Trophoblast cell (in vitro differentiated cells and primary cell): Measurements from ENCODE around the gene KLHL42.
A peak's percentile ranks its signal among the peaks of the same experiment; 100 is the strongest.

Source experiments
- DNase-seq, 2 donors: peaks; one replicate each; pipeline ENCODE4 v3.0.0-alpha.2; 2016
- H2AFZ ChIP-seq: 2 replicates; pipeline ENCODE4 v1.6.1; 2013; ENCODE audit warnings: low read length, moderate library complexity, mild to moderate bottlenecking; ENCODE audit not compliant: insufficient read depth, poor library complexity
- H2AK5ac ChIP-seq: 2 replicates; pipeline ENCODE4 v1.6.1; 2013; ENCODE audit warnings: mild to moderate bottlenecking, low read length
- H2BK120ac ChIP-seq: 2 replicates; pipeline ENCODE4 v1.6.1; 2013; ENCODE audit warnings: low read length, mild to moderate bottlenecking, moderate library complexity; ENCODE audit not compliant: insufficient read depth, poor library complexity
- H2BK12ac ChIP-seq: 2 replicates; pipeline ENCODE4 v1.6.1; 2013; ENCODE audit warnings: mild to moderate bottlenecking, low read length, moderate library complexity
- H2BK5ac ChIP-seq: 2 replicates; pipeline ENCODE4 v1.6.1; 2013; ENCODE audit warnings: low read length, low read depth, moderate library complexity, mild to moderate bottlenecking; ENCODE audit not compliant: poor library complexity
- H3K14ac ChIP-seq: 2 replicates; pipeline ENCODE4 v1.6.1; 2013; ENCODE audit warnings: mild to moderate bottlenecking, low read length
- H3K18ac ChIP-seq: 2 replicates; pipeline ENCODE4 v1.6.1; 2013; ENCODE audit warnings: mild to moderate bottlenecking, low read length
- H3K23ac ChIP-seq: 2 replicates; pipeline ENCODE4 v1.6.1; 2013; ENCODE audit warnings: low read length
- H3K27ac ChIP-seq: 2 replicates; pipeline ENCODE4 v1.5.1; 2013; ENCODE audit warnings: low read depth, mild to moderate bottlenecking, inconsistent platforms, low read length, moderate library complexity
- H3K27me3 ChIP-seq: 2 replicates; pipeline ENCODE4 v1.6.1; 2013; ENCODE audit warnings: inconsistent platforms, mild to moderate bottlenecking, low read length, moderate library complexity; ENCODE audit not compliant: insufficient read depth
- H3K36me3 ChIP-seq, 2 experiments: 1 replicate in 1 of 2; 2 replicates in 1 of 2; pipeline ENCODE4 v1.6.1; 2013; ENCODE audit warnings: low read length in 2 of 2, mild to moderate bottlenecking in 2 of 2, moderate library complexity in 1 of 2; ENCODE audit not compliant: insufficient read depth in 2 of 2, control insufficient read depth in 1 of 2
- H3K4ac ChIP-seq: 2 replicates; pipeline ENCODE4 v1.6.1; 2013; ENCODE audit warnings: low read depth, mild to moderate bottlenecking, low read length, moderate library complexity
- H3K4me1 ChIP-seq, 2 experiments: 1 replicate in 1 of 2; 2 replicates in 1 of 2; pipeline ENCODE4 v1.6.1; 2013; ENCODE audit warnings: low read length in 2 of 2, mild to moderate bottlenecking in 2 of 2, moderate library complexity in 1 of 2; ENCODE audit not compliant: insufficient read depth in 2 of 2, control insufficient read depth in 1 of 2
- H3K4me2 ChIP-seq: 2 replicates; pipeline ENCODE4 v1.6.1; 2013; ENCODE audit warnings: inconsistent platforms, mild to moderate bottlenecking, low read length, moderate library complexity
- H3K4me3 ChIP-seq: 2 replicates; pipeline ENCODE4 v1.5.1; 2013; ENCODE audit warnings: mild to moderate bottlenecking, low read depth, low read length, inconsistent platforms
- H3K79me1 ChIP-seq: one replicate; pipeline ENCODE4 v1.6.1; 2013; ENCODE audit warnings: low read length
- H3K79me2 ChIP-seq: 2 replicates; pipeline ENCODE4 v1.6.1; 2013; ENCODE audit warnings: low read length, mild to moderate bottlenecking; ENCODE audit not compliant: control insufficient read depth, insufficient read depth, poor library complexity
- H3K9ac ChIP-seq: 2 replicates; pipeline ENCODE4 v1.6.1; 2013; ENCODE audit warnings: mild to moderate bottlenecking, low read length
- H3K9me3 ChIP-seq: 2 replicates; pipeline ENCODE4 v1.6.1; 2013; ENCODE audit warnings: low read depth, mild to moderate bottlenecking, control low read depth, inconsistent platforms, low read length; ENCODE audit not compliant: insufficient read depth
- H4K12ac ChIP-seq: 2 replicates; pipeline ENCODE4 v1.6.1; 2013; ENCODE audit warnings: low read depth, mild to moderate bottlenecking, low read length, moderate library complexity
- H4K8ac ChIP-seq: 2 replicates; pipeline ENCODE4 v1.6.1; 2013; ENCODE audit warnings: low read depth, mild to moderate bottlenecking, low read length, moderate library complexity
- H4K91ac ChIP-seq: one replicate; pipeline ENCODE4 v1.6.1; 2013; ENCODE audit warnings: low read depth, mild to moderate bottlenecking, low read length, moderate library complexity
- WGBS: extraction: QIAGEN DNeasy Blood & Tissue Kit; methylation state at CpG from one replicate; pipeline ENCODE4 v1.1.7; 2013; ENCODE audit warnings: missing lambda C conversion rate; ENCODE audit not compliant: insufficient read length, insufficient coverage; ENCODE audit errors: extremely low coverage; 5-methylcytosine and 5-hydroxymethylcytosine counted together

Gene KLHL42

DNA sequence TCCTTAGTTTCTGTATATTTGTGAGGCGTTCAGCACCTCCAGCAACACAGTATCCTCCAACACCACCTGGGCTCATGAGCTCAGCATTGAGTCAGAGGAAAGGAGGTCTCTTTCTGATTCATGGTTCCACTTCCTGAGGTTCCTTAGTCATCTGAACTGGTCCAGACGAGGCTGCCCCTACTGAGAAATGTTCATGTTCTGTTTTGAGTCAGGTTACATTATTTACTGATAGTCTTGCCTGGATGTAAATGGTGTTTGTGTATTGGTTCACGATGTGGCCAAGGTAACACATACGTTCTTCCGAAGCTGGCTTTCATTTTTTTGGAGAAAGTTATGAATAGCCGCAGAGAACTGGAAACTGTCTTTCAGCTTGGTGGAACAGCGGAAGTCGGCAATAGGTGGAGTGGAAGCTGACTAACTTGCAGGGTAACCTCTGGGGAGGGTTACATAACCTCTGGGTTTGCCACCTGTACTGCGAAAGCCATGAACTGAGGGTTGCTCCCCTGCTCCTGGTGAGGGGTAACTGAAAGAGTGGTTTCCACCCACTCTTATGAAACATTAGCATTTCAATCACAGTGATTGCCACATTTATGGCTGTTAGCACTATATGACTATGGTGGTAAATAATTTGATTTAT is 42.2 kb downstream of the KLHL42 start:
- no peak overlapping the region for H4K12ac ChIP-seq
- H3K4me1 ChIP-seq: peaks cover 2 to 6% of the 10 kb centered on the region in 2 experiments
- no peak overlapping the region for H4K91ac ChIP-seq
- no peak overlapping the region for H3K27ac ChIP-seq
- no peak overlapping the region for H2BK5ac ChIP-seq
- H3K27me3 ChIP-seq: no peaks in the 10 kb centered on the region
- no peak overlapping the region for H3K9ac ChIP-seq
- no peaks in the 10 kb centered on the region for H3K9me3 ChIP-seq
- no peak overlapping the region for H4K8ac ChIP-seq
- no peak overlapping the region for H2AFZ ChIP-seq
- peak; percentile 63 to 83 for DNase-seq
- H3K4me2 ChIP-seq: no peak overlapping the region
- H2BK12ac ChIP-seq: no peak overlapping the region
- no peaks in the 10 kb centered on the region for H3K79me2 ChIP-seq
- no peak overlapping the region for H3K14ac ChIP-seq
- H3K4ac ChIP-seq: no peak overlapping the region
- H2BK120ac ChIP-seq: no peak overlapping the region
- WGBS: no CpG with 5 or more reads among the region's 9 CpGs
- no peak overlapping the region for H3K18ac ChIP-seq
- no peaks in the 10 kb centered on the region for H3K79me1 ChIP-seq
- H3K4me3 ChIP-seq: no peak overlapping the region
- H3K36me3 ChIP-seq: no peaks in the 10 kb centered on the region
- H2AK5ac ChIP-seq: no peak overlapping the region
- no peak overlapping the region for H3K23ac ChIP-seq

DNA sequence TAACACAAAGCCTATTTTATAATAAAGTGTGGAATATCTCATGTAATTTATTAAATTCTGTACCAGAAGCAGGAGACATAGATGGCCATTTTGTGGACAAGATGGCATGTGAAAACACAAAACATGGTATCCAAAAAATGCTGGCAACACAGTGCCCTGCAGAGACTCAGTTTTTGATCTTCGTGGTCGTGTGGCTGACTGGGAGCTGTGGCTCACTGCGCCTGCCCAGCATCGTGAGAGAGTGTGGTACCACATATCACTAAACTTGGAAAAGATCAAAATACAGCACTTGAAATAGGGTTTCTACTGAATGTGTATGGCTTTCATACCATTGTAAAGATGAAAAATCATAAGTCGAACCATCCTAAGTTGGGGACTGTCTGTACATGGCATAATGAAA is 43.0 kb downstream of the KLHL42 start:
- no peak overlapping the region for H3K27ac ChIP-seq
- H2AK5ac ChIP-seq: no peak overlapping the region
- H3K4me1 ChIP-seq: peaks cover 2 to 6% of the 10 kb centered on the region in 2 experiments
- H3K79me2 ChIP-seq: no peaks in the 10 kb centered on the region
- no CpG with 5 or more reads among the region's 5 CpGs for WGBS
- no peaks in the 10 kb centered on the region for H3K9me3 ChIP-seq
- H3K4ac ChIP-seq: no peak overlapping the region
- no peak for DNase-seq
- H3K9ac ChIP-seq: no peak overlapping the region
- no peak overlapping the region for H3K4me3 ChIP-seq
- H2BK5ac ChIP-seq: no peak overlapping the region
- H2BK12ac ChIP-seq: no peak overlapping the region
- no peak overlapping the region for H2BK120ac ChIP-seq
- no peak overlapping the region for H4K91ac ChIP-seq
- H3K4me2 ChIP-seq: no peak overlapping the region
- no peak overlapping the region for H3K18ac ChIP-seq
- no peak overlapping the region for H4K12ac ChIP-seq
- H3K79me1 ChIP-seq: no peaks in the 10 kb centered on the region
- no peak overlapping the region for H3K23ac ChIP-seq
- no peaks in the 10 kb centered on the region for H3K36me3 ChIP-seq
- H3K27me3 ChIP-seq: no peaks in the 10 kb centered on the region
- no peak overlapping the region for H4K8ac ChIP-seq
- no peak overlapping the region for H2AFZ ChIP-seq
- H3K14ac ChIP-seq: no peak overlapping the region

- Histone ChIP-seq H3K36me3 (no peaks in the 10 kb centered on the region), H3K14ac (no peak overlapping the region), H2BK5ac (no peak overlapping the region), H3K4me2 (no peak overlapping the region), H2BK120ac (no peak overlapping the region), H3K4ac (no peak overlapping the region), H3K23ac (no peak overlapping the region), H3K18ac (no peak overlapping the region), H3K79me2 (no peaks in the 10 kb centered on the region), H2AFZ (no peak overlapping the region), H4K8ac (no peak overlapping the region), H4K12ac (no peak overlapping the region), H4K91ac (no peak overlapping the region), H3K4me1 (peaks cover 2 to 6% of the 10 kb centered on the region in 2 experiments), H3K27ac (no peak overlapping the region), H2AK5ac (no peak overlapping the region), H3K9ac (no peak overlapping the region), H3K27me3 (no peaks in the 10 kb centered on the region), H3K79me1 (no peaks in the 10 kb centered on the region), H3K9me3 (no peaks in the 10 kb centered on the region), H3K4me3 (no peak overlapping the region), H2BK12ac (no peak overlapping the region)
- DNase-seq: no peak
- no CpG with 5 or more reads among the region's 12 CpGs for WGBS
Observed at GRCh38 chr12:27824126-27824842, 44.3 kb downstream of the KLHL42 start.

DNA sequence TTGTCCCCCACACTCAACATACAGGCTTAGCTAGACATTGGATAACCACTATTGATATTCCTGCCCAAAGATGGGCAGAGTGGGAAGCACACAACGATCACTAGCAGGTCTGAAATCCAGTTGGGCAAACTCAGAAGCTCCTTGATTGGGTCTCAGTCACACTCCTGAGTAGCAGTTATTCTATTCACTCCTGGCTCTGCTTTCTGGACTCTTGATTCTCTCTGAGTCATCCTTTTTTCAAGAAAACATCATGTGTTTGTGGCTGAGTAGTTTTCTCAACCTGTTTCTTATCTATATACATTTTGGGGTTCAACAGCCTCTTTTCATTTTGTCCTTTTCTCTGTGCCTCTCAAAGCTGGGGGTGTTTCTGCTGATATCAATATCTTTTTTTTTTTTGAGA is 46.0 kb downstream of the KLHL42 start:
- H3K36me3 ChIP-seq: no peaks in the 10 kb centered on the region
- no peak for DNase-seq
- H3K18ac ChIP-seq: no peak overlapping the region
- H3K9me3 ChIP-seq: no peaks in the 10 kb centered on the region
- no peaks in the 10 kb centered on the region for H3K79me2 ChIP-seq
- no CpG with 5 or more reads among the region's 1 CpG for WGBS
- H3K27me3 ChIP-seq: no peaks in the 10 kb centered on the region
- no peak overlapping the region for H3K4me2 ChIP-seq
- no peak overlapping the region for H3K4ac ChIP-seq
- H3K23ac ChIP-seq: no peak overlapping the region
- H4K8ac ChIP-seq: no peak overlapping the region
- H3K14ac ChIP-seq: no peak overlapping the region
- no peak overlapping the region for H4K12ac ChIP-seq
- H2AK5ac ChIP-seq: no peak overlapping the region
- H3K27ac ChIP-seq: no peak overlapping the region
- H3K4me1 ChIP-seq: peaks cover 2 to 6% of the 10 kb centered on the region in 2 experiments
- no peak overlapping the region for H2AFZ ChIP-seq
- H3K79me1 ChIP-seq: no peaks in the 10 kb centered on the region
- no peak overlapping the region for H4K91ac ChIP-seq
- H3K9ac ChIP-seq: no peak overlapping the region
- no peak overlapping the region for H2BK120ac ChIP-seq
- no peak overlapping the region for H2BK5ac ChIP-seq
- no peak overlapping the region for H3K4me3 ChIP-seq
- H2BK12ac ChIP-seq: no peak overlapping the region
